Testis (tissue), 2 donors: ENCODE measurements around the gene STEAP3.

Source experiments
- CTCF ChIP-seq, 3 experiments: fragments of 450-650 bp in 2 of 3; fragments of 200-600 bp in 1 of 3; sonication (generic) in 1 of 3; IDR thresholded peaks; one replicate each; pipeline ENCODE4 v1.5.1; 2016 to 2019; ENCODE audit warnings: antibody characterized with exemption in 3 of 3, mild to moderate bottlenecking in 2 of 3, moderate library complexity in 1 of 3
- POLR2A ChIP-seq: fragments of 450-650 bp; IDR thresholded peaks from one replicate; pipeline ENCODE4 v1.6.1; 2017; ENCODE audit warnings: antibody characterized with exemption, mild to moderate bottlenecking, moderate library complexity

- TF ChIP-seq CTCF (IDR thresholded peaks at IDR 0.05), result no peak
- TF ChIP-seq POLR2A, result no peak
Observed at GRCh38 chr2:119304847-119305246, 81.2 kb downstream of the STEAP3 start.
